DOHH2 (cell line): ENCODE data around the gene DOCK4.

Experiments used
- H3F3A ChIP-seq: fragments of 200-600 bp; sonication (generic), shearing (Covaris generic); 2 replicates; pipeline ENCODE4 v1.6.0; 2016; ENCODE audit warnings: antibody characterized with exemption, mild to moderate bottlenecking; ENCODE audit not compliant: control insufficient read depth, insufficient read depth
- H3K27ac ChIP-seq: fragments of 200-600 bp; sonication (generic); 2 replicates; pipeline ENCODE4 v1.5.1; 2014; ENCODE audit warnings: low read depth, mild to moderate bottlenecking, low read length, moderate library complexity
- H3K27me3 ChIP-seq: fragments of 200-600 bp; sonication (generic); 2 replicates; pipeline ENCODE4 v1.6.1; 2014; ENCODE audit warnings: mild to moderate bottlenecking, low read length, mixed read lengths; ENCODE audit not compliant: control insufficient read depth
- H3K36me3 ChIP-seq: fragments of 200-600 bp; sonication (generic); 2 replicates; pipeline ENCODE4 v1.6.1; 2014; ENCODE audit warnings: mild to moderate bottlenecking, low read length, moderate library complexity, mixed read lengths; ENCODE audit not compliant: control insufficient read depth
- H3K4me1 ChIP-seq: fragments of 200-600 bp; sonication (generic); 2 replicates; pipeline ENCODE4 v1.6.1; 2014; ENCODE audit warnings: mild to moderate bottlenecking, low read length, mixed read lengths; ENCODE audit not compliant: control insufficient read depth
- H3K4me2 ChIP-seq: fragments of 200-600 bp; sonication (generic); 2 replicates; pipeline ENCODE4 v1.6.0; 2014; ENCODE audit warnings: mild to moderate bottlenecking, low read length, moderate library complexity
- H3K4me3 ChIP-seq: fragments of 200-600 bp; sonication (generic); 2 replicates; pipeline ENCODE4 v1.5.1; 2014; ENCODE audit warnings: mild to moderate bottlenecking, low read length, mixed read lengths
- H3K79me2 ChIP-seq: fragments of 200-600 bp; sonication (generic); 2 replicates; pipeline ENCODE4 v1.6.1; 2014; ENCODE audit warnings: mild to moderate bottlenecking, low read length, mixed read lengths; ENCODE audit not compliant: control insufficient read depth
- H3K9me2 ChIP-seq: fragments of 200-600 bp; sonication (generic); replicated peaks from 2 replicates; pipeline ENCODE4 v1.6.1; 2014; ENCODE audit warnings: mild to moderate bottlenecking, low read length, mixed read lengths; ENCODE audit not compliant: control insufficient read depth
- H3K9me3 ChIP-seq: fragments of 200-600 bp; sonication (generic); 2 replicates; pipeline ENCODE4 v1.6.1; 2014; ENCODE audit warnings: antibody characterized with exemption, low read length, mixed read lengths; ENCODE audit not compliant: control insufficient read depth, insufficient read depth
- H4K20me1 ChIP-seq: fragments of 200-600 bp; sonication (generic); 2 replicates; pipeline ENCODE4 v1.6.0; 2014; ENCODE audit warnings: low read depth, mild to moderate bottlenecking, antibody characterized with exemption, low read length, moderate library complexity; ENCODE audit not compliant: control insufficient read depth, insufficient read depth
- EZH2phosphoT487 ChIP-seq: fragments of 200-600 bp; sonication (generic); IDR thresholded peaks from 2 replicates; pipeline ENCODE4 v1.6.1; 2017; ENCODE audit warnings: borderline replicate concordance, mild to moderate bottlenecking, antibody characterized with exemption, low read length, moderate library complexity, mixed read lengths
- TF ChIP-seq, protein P1 (sequence below): fragments of 200-600 bp; sonication (generic); IDR thresholded peaks from one replicate; pipeline ENCODE4 v1.5.1; 2014; ENCODE audit warnings: antibody characterized with exemption, mild to moderate bottlenecking, low read depth, low read length; ENCODE audit not compliant: poor library complexity, severe bottlenecking

Gene DOCK4

DNA sequence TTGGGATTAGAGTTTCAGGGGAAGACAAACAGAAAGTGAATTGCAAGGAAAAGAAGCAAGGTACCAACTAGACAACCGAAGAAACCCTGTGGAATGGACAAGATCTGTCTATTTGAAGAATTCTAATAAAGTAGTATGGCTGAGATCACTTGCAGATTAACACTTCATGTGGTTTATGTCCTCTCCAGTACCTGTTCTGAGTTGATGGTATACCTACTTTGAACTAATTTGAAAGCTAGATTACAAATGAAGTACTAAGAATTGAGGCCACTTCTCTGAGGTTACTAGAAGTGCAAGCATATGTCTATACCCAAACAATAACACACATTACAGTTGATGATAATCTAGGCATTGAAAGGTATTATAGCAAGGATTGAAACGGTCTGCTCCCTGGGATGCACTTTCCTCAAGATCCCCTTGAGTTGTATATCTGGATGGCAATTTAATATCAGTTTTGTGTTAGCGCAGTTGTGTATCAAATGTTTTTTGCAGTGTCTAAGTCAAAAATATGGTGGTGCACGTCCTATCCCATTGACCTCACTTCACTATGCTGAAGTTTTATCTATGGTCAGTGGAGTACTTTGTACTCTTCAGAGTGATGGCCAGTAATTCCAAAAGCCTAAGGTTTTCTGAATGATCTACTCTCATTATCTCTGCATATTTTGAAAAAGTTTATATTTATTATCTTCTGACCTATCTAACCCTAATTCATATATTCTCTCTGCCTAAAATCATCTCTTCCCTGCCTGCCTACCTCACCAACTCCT, 26.2 kb upstream of the DOCK4 start:
- Histone ChIP-seq H3F3A (no peaks in the 10 kb centered on the region), H3K9me3 (no peaks in the 10 kb centered on the region), H3K9me2 (no peaks in the 10 kb centered on the region; the same call in 1 of the 2 replicates), H3K4me3 (no peak overlapping the region), H3K4me2 (no peak overlapping the region), H3K36me3 (no peaks in the 10 kb centered on the region), H4K20me1 (no peaks in the 10 kb centered on the region), H3K27ac (no peak overlapping the region), H3K27me3 (no peaks in the 10 kb centered on the region), H3K79me2 (peaks cover 34% of the 10 kb centered on the region), H3K4me1 (no peaks in the 10 kb centered on the region)
- no peak for TF ChIP-seq EZH2phosphoT487
- TF ChIP-seq, protein P1, sequence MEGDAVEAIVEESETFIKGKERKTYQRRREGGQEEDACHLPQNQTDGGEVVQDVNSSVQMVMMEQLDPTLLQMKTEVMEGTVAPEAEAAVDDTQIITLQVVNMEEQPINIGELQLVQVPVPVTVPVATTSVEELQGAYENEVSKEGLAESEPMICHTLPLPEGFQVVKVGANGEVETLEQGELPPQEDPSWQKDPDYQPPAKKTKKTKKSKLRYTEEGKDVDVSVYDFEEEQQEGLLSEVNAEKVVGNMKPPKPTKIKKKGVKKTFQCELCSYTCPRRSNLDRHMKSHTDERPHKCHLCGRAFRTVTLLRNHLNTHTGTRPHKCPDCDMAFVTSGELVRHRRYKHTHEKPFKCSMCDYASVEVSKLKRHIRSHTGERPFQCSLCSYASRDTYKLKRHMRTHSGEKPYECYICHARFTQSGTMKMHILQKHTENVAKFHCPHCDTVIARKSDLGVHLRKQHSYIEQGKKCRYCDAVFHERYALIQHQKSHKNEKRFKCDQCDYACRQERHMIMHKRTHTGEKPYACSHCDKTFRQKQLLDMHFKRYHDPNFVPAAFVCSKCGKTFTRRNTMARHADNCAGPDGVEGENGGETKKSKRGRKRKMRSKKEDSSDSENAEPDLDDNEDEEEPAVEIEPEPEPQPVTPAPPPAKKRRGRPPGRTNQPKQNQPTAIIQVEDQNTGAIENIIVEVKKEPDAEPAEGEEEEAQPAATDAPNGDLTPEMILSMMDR: no peak

DNA sequence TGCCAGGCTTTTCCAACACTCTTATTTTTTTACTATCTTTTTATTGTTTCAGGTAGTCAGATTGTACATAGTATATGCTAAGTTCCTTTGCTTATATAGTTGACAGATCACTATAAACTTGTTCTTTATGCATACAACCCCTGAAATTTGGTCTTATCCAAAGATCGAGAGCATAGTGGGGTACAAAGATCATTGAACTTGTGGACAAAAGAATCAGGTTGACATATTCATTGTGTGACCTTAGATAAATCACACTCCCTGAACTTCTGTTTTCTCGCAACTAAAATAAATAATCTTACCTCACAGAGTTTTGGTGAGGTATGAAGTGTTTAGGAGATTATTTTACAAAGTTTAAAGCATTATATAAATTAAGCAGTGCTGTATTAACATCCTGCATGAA, 22.4 kb upstream of the DOCK4 start:
- H3K4me3 ChIP-seq: no peak overlapping the region
- TF ChIP-seq, protein P1: no peak
- no peak for TF ChIP-seq EZH2phosphoT487
- H3K27me3 ChIP-seq: no peaks in the 10 kb centered on the region
- H3K27ac ChIP-seq: no peak overlapping the region
- no peaks in the 10 kb centered on the region for H3K4me1 ChIP-seq
- peaks cover 35% of the 10 kb centered on the region for H3K79me2 ChIP-seq
- no peaks in the 10 kb centered on the region for H3F3A ChIP-seq
- H4K20me1 ChIP-seq: no peaks in the 10 kb centered on the region
- no peaks in the 10 kb centered on the region for H3K9me2 ChIP-seq
- no peaks in the 10 kb centered on the region for H3K9me3 ChIP-seq
- H3K4me2 ChIP-seq: no peak overlapping the region
- H3K36me3 ChIP-seq: no peaks in the 10 kb centered on the region

DNA sequence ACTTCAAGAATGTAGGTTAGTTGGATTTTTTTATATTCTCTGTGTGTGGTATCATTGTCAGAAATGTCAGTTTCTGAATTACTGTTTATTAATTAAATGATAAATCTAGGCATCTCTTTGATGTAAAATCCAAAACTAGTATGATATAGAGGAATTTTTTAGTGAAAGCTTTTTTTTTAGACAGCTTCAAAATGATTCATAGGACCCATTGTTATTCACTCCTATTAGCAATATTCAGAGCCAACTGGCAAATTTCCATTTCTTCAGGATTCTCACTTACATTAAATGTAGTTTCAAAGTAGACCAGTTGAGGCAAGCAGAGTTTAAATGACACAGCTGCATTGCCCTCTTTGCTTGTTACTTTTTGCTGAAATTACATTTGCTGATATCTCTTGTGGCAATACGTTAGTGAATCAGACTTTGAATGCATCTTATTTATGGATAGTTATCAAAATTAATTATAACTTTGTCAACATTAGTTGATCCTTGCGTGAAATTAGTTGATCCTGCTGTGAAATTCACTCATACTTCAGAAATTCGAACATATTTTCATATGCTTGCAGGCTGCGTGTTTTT, 20.6 kb upstream of the DOCK4 start:
- H4K20me1 ChIP-seq: no peaks in the 10 kb centered on the region

More for the DNA sequence above, 20.6 kb upstream of the DOCK4 start:
- Histone ChIP-seq H3K9me2 (no peaks in the 10 kb centered on the region), H3K4me3 (no peak overlapping the region), H3K4me1 (no peaks in the 10 kb centered on the region), H3K9me3 (no peaks in the 10 kb centered on the region), H3K27ac (no peak overlapping the region), H3K4me2 (no peak overlapping the region), H3F3A (no peaks in the 10 kb centered on the region), H3K79me2 (peaks cover 44% of the 10 kb centered on the region), H3K27me3 (no peaks in the 10 kb centered on the region), H3K36me3 (no peaks in the 10 kb centered on the region)
- TF ChIP-seq EZH2phosphoT487: no peak
- TF ChIP-seq, protein P1: no peak
